Muscle of arm (tissue), 14 donors: ENCODE measurements around the gene ZNF714. TPM values are rescaled to one million over a fixed set of nuclear protein-coding genes. Genes with fewer than 3 reads are reported as not detected.

Experiments used
- DNase-seq: peaks from one replicate; pipeline ENCODE4 v3.0.0-alpha.2; 2013
- long read RNA-seq, 11 donors: transcript quantifications; one replicate each; lab custom pipeline, GENCODE V29; 2026
- polyA plus RNA-seq, 12 donors: library from polyadenylated mRNA; unstranded; fragments of 120-200 nt; gene quantifications; one replicate each; pipeline ENCODE4 v1.2.1, GENCODE V29; 2013; ENCODE audit not compliant: insufficient read length in 12 of 12

ZNF714 gene
- polyA plus RNA-seq, result 10 to 100 TPM in 5 of 12 donors, 1 to 10 TPM in 6, not detected in 1; 5.7 to 17.0 (median 9.3) TPM
- long read RNA-seq, donor 1, full-length matches to known transcripts, result 4 of 4 reads
- long read RNA-seq, donor 1, partial matches to known transcripts, result 0 of 4 reads
- long read RNA-seq, donor 1, other reads (novel, unspliced or antisense), result 0 of 4 reads
- long read RNA-seq, donor 2, full-length matches to known transcripts, result 1 of 1 reads
- long read RNA-seq, donor 2, partial matches to known transcripts, result 0 of 1 reads
- long read RNA-seq, donor 2, other reads (novel, unspliced or antisense), result 0 of 1 reads
- long read RNA-seq, donor 3, result 0 reads
- long read RNA-seq, donor 4, result 0 reads
- long read RNA-seq, donor 5, partial matches to known transcripts, result 0 of 1 reads
- long read RNA-seq, donor 5, other reads (novel, unspliced or antisense), result 0 of 1 reads
- long read RNA-seq, donor 6, result 0 reads
- long read RNA-seq, donor 7, result 0 reads
- long read RNA-seq, donor 8, full-length matches to known transcripts, result 1 of 1 reads
- long read RNA-seq, donor 8, partial matches to known transcripts, result 0 of 1 reads
- long read RNA-seq, donor 8, other reads (novel, unspliced or antisense), result 0 of 1 reads
- long read RNA-seq, donor 9, result 0 reads
- long read RNA-seq, donor 10, result 0 reads
- long read RNA-seq, donor 11, result 0 reads

DNA sequence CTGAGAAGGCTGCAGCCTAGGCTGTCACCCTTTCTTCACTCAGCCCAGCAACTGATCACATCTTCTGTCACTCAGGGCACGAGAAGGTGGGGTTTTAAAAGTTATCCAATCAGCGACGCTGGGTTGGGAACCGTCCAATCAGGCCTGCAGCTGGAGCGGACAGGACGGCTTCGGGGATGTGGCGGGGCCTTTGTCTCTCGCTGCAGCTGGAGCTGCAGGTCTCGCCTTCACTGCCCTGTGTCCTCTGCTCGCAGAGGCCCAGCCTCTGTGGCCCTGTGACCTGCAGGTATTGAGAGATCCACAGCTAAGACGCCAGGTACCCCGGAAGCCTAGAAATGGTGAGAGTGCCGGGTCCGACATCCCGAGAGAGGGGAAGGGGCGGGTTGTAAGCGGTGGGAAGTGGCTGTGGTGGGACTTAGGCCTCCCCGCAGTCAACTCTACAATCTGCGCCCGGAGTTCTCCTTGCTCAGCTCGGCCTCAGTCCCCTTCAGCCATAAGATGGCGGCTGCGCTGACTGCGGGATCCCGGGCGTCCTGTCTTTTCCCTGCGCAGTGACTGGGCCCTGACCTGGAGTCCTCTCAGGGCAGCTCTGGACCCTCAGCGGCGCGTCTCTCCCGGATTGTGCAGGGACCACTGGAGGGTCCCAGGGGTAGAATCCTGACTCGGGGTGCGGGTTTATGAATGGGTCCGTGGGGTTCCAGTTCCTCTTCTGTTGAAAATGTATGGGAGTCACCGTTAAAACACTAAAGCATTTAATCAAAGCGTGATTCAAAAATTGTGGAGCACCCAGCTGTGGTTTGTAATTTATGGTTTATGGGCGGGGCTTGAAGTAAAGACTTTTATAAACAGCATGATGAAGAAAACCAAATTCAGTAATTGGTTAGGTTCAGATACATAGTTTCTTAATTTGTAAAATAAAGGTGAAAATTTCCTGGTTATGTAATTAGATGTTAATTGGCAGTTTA is at the start of gene ZNF714:
ZNF714 (plus strand) TSS at position 193 of the 965 bp plus-strand sequence. CDS start 16,066 bp downstream, outside the sequence.
- DNase-seq, result peak; percentile 87

DNA sequence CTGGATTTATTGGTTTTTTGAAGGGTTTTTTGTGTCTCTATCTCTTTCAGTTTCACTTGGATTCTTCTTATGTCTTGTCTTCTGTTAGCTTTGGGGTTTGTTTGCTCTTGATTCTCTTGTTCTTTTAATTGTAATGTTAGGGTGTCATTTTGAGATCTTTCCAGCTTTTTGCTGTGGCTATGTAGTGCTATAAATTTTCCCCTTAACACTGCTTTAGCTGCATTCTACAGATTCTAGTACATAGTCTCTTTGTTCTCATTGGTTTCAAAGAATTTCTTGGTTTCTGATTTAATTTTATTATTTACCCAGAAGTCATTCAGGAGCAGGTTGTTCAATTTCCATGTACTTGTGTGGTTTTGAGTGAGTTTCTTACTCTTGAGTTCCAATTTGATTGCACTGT is 37.0 kb upstream of the ZNF714 start:
- no peak for DNase-seq

DNA sequence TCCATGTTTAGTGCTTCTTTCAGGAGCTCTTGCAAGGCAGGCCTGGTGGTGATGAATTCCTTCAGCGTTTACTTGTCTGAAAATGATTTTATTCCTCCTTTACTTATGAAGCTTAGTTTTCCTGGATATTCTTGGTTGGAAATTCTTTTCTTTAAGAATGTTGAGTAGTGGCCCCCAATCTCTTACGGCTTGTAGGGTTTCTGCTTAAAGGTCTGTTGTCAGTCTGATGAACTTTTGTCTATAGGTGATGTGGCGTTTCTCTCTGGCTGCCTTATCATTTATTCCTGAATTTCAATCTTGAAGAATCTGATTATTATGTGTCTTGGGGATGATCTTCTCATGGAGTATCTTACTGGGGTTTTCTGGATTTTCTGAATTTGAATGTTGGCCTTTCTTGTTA is 35.5 kb upstream of the ZNF714 start:
- no peak for DNase-seq

DNA sequence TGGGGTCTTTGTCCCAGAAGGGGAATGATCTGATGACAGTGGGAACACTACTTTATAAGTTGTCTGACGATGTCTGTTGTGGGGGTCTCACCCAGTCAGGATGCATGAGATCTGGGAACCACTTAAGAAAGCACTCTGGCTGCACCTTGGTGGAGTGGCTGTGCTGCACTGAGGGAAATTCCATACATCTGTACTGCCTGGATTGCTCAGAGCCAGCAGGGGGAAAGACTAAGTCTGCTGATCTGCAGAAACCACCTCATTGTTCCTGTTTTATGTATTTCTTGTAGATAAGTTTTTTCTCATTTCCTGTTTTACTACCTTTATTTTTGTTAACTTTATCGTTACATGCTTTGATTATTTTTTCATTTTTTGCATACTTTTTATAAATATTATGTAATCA is 34.3 kb upstream of the ZNF714 start:
- no peak for DNase-seq

DNA sequence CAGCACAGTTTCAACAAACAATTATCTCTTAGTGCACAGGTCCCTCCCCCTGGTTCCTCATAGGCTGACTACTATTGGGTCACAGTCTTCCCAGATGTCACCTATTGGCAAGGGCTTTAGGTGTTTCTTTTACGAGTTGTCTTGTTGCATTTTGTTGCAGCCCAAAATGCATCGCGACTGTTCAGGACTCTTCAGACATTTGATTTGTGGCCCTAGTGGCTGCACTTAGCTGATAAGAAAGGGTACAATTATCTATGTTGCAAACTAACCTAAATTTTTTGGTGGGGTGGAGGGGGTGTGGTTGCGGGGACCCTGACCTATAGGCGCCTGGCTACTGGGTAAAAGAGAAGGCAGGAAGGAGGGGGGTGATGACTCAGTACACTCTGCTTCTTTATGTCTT is 29.1 kb upstream of the ZNF714 start:
- DNase-seq, result no peak

DNA sequence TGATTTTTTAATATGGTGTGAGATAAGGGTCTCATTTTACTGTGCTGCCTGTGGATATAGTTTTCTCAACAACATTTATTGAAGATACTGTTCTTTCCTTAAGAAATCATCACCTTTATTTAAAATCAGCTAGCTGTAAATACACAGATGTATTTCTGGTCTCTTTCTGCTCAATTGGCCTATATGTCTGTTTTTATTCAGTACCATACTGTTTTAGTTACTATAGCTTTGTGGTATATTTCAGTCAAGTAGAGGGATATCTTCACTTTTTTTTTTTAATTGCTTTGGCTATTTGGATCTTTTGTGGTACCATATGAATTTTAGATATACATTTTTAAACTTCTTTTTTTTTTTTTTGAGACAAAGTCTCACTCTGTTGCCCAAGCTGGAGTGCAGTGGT is 16.7 kb upstream of the ZNF714 start:
- DNase-seq, result no peak

DNA sequence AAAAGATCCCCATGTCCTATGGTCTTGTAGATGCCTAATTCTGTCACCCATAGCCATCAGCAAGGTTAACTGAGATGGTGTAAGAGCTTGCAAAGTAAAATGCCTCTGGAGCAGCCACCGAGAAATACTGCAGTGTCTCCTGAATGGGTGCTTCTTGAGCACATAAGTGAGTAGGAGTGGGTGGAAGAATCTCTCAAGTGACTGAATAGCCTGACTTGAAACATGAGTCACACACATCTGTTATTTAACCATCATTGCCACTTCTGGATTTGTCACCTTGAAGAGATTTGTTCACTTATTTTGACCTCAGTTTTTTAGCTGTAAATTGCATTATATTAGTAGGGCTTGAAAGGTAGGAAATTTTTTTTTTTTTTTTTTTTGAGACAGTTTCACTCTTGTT is 2.3 kb downstream of the ZNF714 start:
- no peak for DNase-seq

DNA sequence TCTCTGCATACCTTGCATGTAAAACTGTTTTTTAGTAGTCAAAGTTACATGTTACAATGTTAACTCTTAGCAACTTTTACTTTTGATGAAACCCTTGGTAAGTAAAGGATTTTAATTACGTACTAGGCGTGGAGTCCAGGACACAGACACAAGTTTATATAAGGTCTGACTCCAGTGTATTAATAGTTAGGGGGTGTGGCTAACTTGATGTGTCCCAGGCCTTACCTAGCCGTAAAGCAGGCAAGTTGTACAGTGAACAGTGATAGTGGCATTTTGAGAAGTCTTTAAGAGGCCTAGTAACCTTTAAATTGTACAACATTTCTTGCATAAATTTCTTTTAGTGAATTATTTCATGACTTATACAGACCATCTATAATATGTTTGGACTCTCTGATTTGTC is 5.9 kb downstream of the ZNF714 start:
- DNase-seq, result no peak

DNA sequence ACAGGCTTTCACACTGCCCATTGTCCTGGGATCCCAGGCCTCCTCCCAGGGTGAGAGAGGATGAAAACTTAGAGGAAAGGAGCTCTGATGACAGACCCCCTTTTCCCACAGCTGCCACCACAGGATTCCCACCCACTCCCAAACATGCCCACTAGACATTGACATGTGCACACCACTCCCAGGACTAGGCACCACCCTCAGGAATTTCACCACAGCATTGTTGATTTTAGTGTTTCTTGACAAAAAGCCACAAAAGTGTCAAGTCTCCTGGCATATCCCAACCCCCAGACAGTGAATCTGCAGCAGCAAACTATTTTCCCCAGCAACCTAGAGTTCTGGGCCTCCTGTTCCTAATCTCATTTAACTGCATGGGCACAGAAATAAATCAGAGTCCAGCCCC is 10.1 kb downstream of the ZNF714 start:
- DNase-seq, result no peak

DNA sequence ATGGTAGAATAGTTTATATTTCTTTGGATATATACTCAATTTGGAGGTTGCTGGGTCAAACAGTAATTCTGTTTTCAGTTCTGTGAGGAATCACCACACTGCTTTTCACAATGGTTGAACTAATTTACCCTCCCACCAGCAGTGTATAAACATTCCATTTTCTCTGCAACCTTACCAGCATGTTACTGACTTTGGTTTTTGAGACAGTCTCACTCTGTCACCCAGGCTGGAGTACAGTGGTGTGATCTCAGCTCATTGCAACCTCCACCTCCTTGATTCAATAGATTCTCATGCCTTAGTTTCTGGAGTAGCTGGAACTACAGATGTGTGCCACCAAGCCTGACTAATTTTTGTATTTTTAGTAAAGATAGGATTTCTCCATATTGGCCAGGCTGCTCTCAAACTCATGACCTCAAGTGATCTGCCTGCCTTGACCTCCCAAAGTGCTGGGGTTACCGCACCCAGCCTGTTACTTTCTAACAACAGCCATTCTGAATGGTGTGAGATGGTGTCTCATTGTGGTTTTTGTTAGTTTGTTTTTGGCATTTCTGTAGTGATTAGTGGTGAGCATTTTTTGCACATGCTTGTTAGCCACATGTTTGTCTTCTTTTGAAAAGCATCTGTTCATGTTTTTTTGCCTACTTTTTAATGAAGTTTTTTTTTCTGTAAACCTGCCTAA is 12.5 kb downstream of the ZNF714 start:
- no peak for DNase-seq

DNA sequence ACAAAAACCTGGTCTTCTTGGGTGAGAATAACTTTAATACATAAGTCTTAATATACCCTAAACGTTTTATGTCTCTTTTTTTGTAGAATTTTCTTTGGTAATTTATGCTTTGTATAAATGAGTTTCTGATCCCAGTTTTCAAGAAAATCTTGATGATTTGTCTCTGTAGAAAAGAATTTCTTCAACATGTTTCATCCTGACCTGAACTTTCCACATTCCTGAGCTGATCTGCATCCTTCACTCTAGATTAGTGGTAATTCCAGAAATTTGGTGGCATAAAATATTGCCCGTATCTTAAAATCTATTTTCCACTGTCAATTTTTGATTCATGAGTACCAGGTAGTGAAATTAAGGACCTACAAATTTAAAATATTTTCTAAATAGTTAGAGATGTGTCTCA is 16.3 kb downstream of the ZNF714 start:
- no peak for DNase-seq

DNA sequence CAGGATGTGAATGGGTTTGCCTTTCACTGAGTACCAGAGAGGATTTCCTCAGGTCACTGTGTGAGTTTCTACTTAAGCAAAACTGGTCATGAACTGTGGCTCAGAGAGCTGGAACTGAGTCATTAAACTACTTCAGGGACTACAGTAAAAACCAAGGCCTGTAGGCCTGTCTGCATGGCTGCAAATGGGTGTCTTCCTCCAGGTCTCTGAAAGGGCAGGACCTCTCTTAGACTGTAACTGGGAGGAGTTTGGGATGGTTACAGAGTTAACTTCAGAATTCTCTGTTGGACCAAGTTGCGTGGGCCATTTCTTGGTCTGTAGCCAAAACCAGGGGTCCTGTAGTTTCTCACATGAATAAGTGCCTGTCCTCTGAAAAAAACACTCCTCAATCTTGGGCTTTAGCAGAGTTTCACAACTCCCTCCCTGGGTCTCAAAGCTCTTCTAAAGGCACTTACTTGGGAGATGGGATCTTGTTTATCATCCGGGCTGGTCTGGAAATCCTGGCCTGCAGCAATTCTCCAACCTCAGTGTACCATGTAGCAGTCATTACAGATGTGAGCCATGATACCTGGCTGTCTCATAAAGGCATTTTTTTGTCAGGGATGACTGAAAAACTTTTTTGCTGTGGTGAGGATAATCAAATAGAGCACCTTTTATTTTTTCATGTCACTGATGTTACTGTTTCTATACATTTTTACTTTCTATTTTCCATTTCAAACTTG is 19.7 kb downstream of the ZNF714 start:
- DNase-seq, result no peak

DNA sequence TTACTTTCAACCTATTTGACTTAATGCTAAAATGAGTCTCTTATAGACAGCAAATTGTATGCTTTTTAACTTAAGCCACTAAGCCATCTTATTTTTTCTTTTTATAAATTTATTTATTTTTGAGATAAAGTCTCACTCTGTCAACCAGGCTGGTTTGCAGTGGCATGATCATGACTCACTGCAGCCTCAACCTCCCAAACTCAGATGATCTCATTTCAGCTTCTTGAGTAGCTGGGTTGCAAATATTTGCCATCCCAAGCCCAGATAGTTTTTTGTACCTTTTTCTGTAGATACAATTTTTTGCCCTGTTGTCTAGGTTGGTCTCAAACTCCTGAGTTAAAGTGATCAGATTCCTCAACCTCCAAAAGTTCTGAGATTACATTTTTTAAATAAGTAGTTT is 27.1 kb downstream of the ZNF714 start:
- DNase-seq, result no peak

DNA sequence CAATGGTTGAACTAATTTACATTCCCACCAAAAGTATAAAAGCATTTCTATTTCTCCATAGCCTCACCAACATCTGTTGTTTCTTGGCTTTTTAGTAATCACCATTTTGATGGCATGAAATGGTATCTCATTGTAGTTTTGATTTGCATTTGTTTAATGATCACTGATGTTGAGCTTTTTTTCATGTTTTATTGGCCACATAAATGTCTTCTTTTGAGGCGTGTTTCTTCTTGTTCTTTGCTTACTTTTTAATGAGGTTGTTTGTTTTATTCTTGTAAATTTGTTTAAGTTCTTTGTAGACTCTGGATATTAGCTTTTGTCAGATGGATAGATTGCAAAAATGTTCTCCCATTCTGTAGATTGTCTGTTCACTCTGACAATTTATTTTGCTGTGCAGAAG is 28.2 kb downstream of the ZNF714 start:
- DNase-seq, result no peak

DNA sequence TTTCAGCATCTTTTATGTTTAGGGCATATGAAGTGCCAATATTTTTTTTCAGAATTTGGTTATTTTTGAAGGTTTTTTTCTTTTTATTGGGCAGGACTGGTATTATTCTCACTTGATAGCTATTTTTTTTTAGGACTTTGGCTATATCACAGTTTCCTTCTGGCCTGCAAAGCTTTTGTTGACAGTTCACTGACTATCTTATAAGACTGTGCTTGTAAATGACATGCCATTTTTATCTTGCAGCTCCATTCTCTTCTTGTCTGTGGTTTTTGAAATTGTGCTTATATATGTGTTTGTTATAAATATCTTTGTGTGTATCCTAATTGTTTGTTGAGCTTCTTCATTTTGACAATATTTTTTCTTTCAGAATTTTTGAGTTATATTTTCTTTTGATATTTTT is 33.4 kb downstream of the ZNF714 start:
- DNase-seq, result no peak

DNA sequence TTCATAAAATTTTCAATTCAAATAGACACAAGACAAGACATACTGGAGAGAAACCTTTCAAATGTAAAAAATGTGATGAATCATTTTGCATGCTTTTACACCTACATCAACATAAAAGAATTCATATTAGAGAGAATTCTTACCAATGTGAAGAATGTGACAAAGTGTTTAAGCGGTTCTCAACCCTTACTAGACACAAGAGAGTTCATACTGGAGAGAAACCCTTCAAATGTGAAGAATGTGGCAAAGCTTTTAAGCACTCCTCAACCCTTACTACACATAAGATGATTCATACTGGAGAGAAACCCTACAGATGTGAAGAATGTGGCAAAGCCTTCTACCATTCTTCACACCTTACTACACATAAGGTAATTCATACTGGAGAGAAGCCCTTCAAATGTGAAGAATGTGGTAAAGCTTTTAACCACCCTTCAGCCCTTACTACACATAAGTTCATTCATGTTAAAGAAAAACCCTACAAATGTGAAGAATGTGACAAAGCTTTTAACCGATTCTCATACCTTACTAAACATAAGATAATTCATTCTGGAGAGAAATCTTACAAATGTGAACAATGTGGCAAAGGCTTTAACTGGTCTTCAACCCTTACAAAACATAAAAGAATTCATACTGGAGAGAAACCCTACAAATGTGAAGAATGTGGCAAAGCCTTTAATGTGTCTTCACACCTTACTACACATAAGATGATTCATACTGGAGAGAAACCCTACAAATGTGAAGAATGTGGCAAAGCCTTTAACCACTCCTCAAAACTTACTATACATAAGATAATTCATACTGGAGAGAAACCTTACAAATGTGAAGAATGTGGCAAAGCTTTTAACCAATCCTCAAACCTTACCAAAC is 35.3 kb downstream of the ZNF714 start:
- no peak for DNase-seq

DNA sequence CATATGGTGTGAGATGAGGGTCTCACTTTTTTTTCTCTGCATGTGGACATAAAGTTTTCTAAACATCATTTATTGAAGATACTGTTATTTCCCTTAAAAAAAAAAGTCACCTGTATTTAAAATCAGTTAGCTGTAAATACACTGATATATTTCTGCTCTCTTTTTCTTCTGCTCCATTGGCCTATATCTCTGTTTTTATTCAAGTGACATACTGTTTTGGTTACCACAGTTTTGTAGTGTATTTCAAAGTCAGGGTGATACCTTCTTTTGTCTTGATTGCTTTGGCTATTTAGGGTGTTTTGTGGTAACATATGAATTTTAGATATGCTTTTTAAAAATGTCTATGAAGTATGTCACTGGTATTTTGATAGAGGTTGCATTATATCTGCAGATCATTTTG is 44.1 kb downstream of the ZNF714 start:
- no peak for DNase-seq

DNA sequence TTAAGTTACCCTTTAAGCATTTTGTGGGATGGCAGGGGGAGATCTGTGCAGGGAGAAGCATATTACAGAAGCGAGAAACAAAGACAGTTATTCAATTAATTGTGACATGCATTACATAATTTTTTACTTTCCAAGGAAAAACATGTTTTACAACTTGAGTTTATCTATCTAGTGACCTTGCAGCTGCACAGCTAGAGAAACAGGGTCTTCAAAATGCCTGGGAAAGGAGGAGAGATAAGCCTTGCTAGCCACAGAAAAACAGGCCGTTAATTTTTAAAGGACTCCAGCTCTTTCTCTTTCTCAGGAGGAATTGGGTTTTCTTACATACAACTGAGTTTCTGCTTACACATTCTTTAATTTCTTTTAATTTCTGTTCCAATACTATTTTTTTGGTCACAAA is 45.0 kb downstream of the ZNF714 start:
- no peak for DNase-seq

DNA sequence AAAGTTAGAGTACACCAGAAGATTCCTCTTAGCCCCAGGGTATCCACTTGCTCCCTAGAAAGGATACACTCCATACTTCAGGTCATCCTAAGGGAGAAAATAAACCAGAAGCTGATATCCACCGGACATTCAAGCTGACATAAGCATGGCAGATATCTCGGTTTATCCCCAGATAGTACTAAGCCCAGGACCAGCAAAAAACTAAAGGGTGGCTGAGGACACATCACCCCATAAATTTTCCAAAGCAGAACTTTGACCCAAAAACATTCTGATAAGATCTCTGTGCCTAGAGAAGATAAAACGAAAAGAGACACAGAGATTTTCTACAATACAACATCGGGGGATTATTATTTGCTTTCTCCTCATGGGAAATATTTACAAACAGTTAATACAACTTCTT is 45.9 kb downstream of the ZNF714 start:
- DNase-seq, result no peak
